KMS-11 (cell line): Measurements from ENCODE around the gene CDK5RAP2.

Experiments used
- H2AFZ ChIP-seq: fragments of 200-600 bp; sonication (generic); 2 replicates; pipeline ENCODE4 v1.6.1; 2016; ENCODE audit warnings: antibody characterized with exemption, mixed run types, low read depth
- H3K27ac ChIP-seq: fragments of 200-600 bp; sonication (generic); 2 replicates; pipeline ENCODE4 v1.6.1; 2016; ENCODE audit warnings: mild to moderate bottlenecking, mixed run types
- H3K27me3 ChIP-seq: fragments of 200-600 bp; sonication (generic); 2 replicates; pipeline ENCODE4 v1.6.1; 2017; ENCODE audit warnings: mild to moderate bottlenecking, low read depth, mixed run types, moderate library complexity; ENCODE audit not compliant: insufficient read depth
- H3K36me3 ChIP-seq: fragments of 200-600 bp; sonication (generic); 2 replicates; pipeline ENCODE4 v1.6.1; 2017; ENCODE audit warnings: mild to moderate bottlenecking, mixed run types; ENCODE audit not compliant: insufficient read depth
- H3K4me1 ChIP-seq: fragments of 200-600 bp; sonication (generic); 2 replicates; pipeline ENCODE4 v1.6.1; 2016; ENCODE audit warnings: mild to moderate bottlenecking, low read depth, mixed run types; ENCODE audit not compliant: poor library complexity, severe bottlenecking
- H3K4me2 ChIP-seq: fragments of 200-600 bp; sonication (generic); 2 replicates; pipeline ENCODE4 v1.7.0; 2016; ENCODE audit warnings: mild to moderate bottlenecking, mixed run types
- H3K4me3 ChIP-seq: fragments of 200-600 bp; sonication (generic); IDR thresholded peaks from 2 replicates; pipeline ENCODE4 v1.6.1; 2017; ENCODE audit warnings: low read depth, low read length, mixed read lengths; ENCODE audit not compliant: insufficient read depth
- H3K79me2 ChIP-seq: fragments of 200-600 bp; sonication (generic); 2 replicates; pipeline ENCODE4 v1.6.1; 2016; ENCODE audit warnings: low read depth, mixed run types; ENCODE audit not compliant: insufficient read depth
- H3K9ac ChIP-seq: fragments of 200-600 bp; sonication (generic); 2 replicates; pipeline ENCODE4 v1.6.1; 2016; ENCODE audit warnings: mild to moderate bottlenecking, mixed run types
- H4K20me1 ChIP-seq: fragments of 200-600 bp; sonication (generic); 2 replicates; pipeline ENCODE4 v1.6.1; 2016; ENCODE audit warnings: mild to moderate bottlenecking, mixed run types; ENCODE audit not compliant: insufficient read depth
- TF ChIP-seq, protein P1 (sequence below): fragments of 200-600 bp; sonication (generic); conservative IDR thresholded peaks from 2 replicates; pipeline ENCODE4 v1.6.1; 2017; ENCODE audit warnings: low read depth, mild to moderate bottlenecking, antibody characterized with exemption, low read length, moderate library complexity, mixed read lengths

CDK5RAP2 gene

DNA sequence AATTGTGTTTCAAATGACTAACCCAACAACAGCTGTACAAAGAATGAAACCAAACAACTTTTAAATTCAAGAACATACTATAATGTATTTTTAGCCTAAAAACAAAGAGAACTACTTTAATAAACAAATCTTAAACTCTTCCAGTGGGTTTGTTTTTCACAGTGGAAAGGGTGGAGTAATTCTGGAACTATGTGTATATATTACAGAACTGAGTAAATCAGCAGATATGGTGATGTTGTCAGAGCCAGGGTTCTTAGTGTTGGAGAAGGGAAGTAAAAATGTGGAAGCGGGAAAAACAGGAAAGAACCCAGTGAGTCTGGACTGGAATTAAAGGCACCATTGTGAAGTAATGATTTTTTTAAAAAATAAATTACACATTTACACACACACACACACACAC, 144.9 kb downstream of the CDK5RAP2 start:
- H3K4me1 ChIP-seq: no peaks in the 10 kb centered on the region
- TF ChIP-seq, protein P1, sequence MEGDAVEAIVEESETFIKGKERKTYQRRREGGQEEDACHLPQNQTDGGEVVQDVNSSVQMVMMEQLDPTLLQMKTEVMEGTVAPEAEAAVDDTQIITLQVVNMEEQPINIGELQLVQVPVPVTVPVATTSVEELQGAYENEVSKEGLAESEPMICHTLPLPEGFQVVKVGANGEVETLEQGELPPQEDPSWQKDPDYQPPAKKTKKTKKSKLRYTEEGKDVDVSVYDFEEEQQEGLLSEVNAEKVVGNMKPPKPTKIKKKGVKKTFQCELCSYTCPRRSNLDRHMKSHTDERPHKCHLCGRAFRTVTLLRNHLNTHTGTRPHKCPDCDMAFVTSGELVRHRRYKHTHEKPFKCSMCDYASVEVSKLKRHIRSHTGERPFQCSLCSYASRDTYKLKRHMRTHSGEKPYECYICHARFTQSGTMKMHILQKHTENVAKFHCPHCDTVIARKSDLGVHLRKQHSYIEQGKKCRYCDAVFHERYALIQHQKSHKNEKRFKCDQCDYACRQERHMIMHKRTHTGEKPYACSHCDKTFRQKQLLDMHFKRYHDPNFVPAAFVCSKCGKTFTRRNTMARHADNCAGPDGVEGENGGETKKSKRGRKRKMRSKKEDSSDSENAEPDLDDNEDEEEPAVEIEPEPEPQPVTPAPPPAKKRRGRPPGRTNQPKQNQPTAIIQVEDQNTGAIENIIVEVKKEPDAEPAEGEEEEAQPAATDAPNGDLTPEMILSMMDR: no peak
- no peaks in the 10 kb centered on the region for H3K27me3 ChIP-seq
- H3K27ac ChIP-seq: no peak overlapping the region
- no peaks in the 10 kb centered on the region for H3K36me3 ChIP-seq
- no peaks in the 10 kb centered on the region for H4K20me1 ChIP-seq
- no peak overlapping the region for H2AFZ ChIP-seq
- H3K79me2 ChIP-seq: no peaks in the 10 kb centered on the region
- no peak overlapping the region for H3K9ac ChIP-seq
- no peak overlapping the region for H3K4me2 ChIP-seq
- H3K4me3 ChIP-seq: no peak overlapping the region

DNA sequence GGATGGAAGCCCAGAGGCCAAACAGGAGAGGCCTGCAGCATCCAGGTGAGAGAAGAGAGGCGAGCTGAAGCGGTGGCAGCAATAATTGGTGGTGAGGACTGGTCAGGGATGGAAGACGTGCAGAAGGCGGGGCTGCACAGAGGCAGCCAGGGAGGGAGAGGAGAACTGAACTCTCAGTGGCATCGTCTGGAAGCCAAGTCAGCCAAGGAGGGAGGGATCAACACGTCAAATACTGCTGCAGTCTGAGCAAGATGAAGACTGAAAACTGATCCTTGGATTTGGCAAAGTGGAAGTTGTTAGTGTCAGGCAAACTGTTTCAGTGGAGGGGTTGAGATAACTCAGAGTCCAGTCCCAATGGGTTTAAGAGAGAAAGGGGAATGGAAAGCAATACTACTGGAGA, 145.4 kb downstream of the CDK5RAP2 start:
- H3K27me3 ChIP-seq: no peaks in the 10 kb centered on the region
- H3K4me2 ChIP-seq: no peak overlapping the region
- no peaks in the 10 kb centered on the region for H3K79me2 ChIP-seq
- no peak overlapping the region for H2AFZ ChIP-seq
- no peaks in the 10 kb centered on the region for H3K4me1 ChIP-seq
- H3K36me3 ChIP-seq: no peaks in the 10 kb centered on the region
- no peak overlapping the region for H3K4me3 ChIP-seq
- H3K9ac ChIP-seq: no peak overlapping the region
- TF ChIP-seq, protein P1: no peak
- H4K20me1 ChIP-seq: no peaks in the 10 kb centered on the region
- H3K27ac ChIP-seq: no peak overlapping the region

- TF ChIP-seq, protein P1: no peak
- H3K36me3 ChIP-seq: no peaks in the 10 kb centered on the region
- no peak overlapping the region for H3K27ac ChIP-seq
These were observed 146.3 kb downstream of the CDK5RAP2 start for GRCh38 chr9:120433701-120434100.

GRCh38 chr9:120432600-120432999, 147.4 kb downstream of the CDK5RAP2 start:
- Histone ChIP-seq H3K36me3 (no peaks in the 10 kb centered on the region), H3K27ac (no peak overlapping the region), H3K4me2 (no peak overlapping the region), H3K4me3 (no peak overlapping the region), H3K27me3 (no peaks in the 10 kb centered on the region), H4K20me1 (no peaks in the 10 kb centered on the region), H3K9ac (no peak overlapping the region), H3K79me2 (no peaks in the 10 kb centered on the region), H3K4me1 (no peaks in the 10 kb centered on the region), H2AFZ (no peak overlapping the region)
- TF ChIP-seq, protein P1: no peak

More at GRCh38 chr9:120433701-120434100, 146.3 kb downstream of the CDK5RAP2 start:
- H3K4me3 ChIP-seq: no peak overlapping the region
- no peaks in the 10 kb centered on the region for H4K20me1 ChIP-seq
- H3K79me2 ChIP-seq: no peaks in the 10 kb centered on the region
- H3K4me1 ChIP-seq: no peaks in the 10 kb centered on the region
- H3K4me2 ChIP-seq: no peak overlapping the region
- H2AFZ ChIP-seq: no peak overlapping the region
- H3K9ac ChIP-seq: no peak overlapping the region
- no peaks in the 10 kb centered on the region for H3K27me3 ChIP-seq
